A549 (cell line): Measurements from ENCODE around the gene TTYH3. TPM values are rescaled to one million over a fixed set of nuclear protein-coding genes. Genes with fewer than 3 reads are reported as not detected.

Source experiments
- ATAC-seq, 2 experiments: fragments of 200-7000 bp in 1 of 2; fragments of >200 bp in 1 of 2; cut with Nextera tagmentation in 1 of 2; cut with Tn5 transposase in 1 of 2; 3 replicates each; pipeline versions ENCODE4 v1.8.0 to v1.9.1; 2018 to 2020; ENCODE audit warnings: mild to moderate bottlenecking in 1 of 2, moderate library complexity in 1 of 2
- CTCF ChIA-PET: fragments of 300-600 bp; sonication (Branson Sonifier 250); formaldehyde crosslinking; extraction: SDS; loops from one replicate; lab custom pipeline; 2021; ENCODE audit warnings: antibody characterized with exemption, inconsistent platforms; lab: Yijun Ruan, JAX
- POLR2A ChIA-PET: fragments of 350-600 bp; formaldehyde crosslinking; extraction: SDS; loops from one replicate; lab custom pipeline; 2021; ENCODE audit warnings: antibody characterized with exemption, inconsistent platforms; lab: Yijun Ruan, JAX
- DNase-seq, 2 experiments: peaks; one replicate each; pipeline versions ENCODE4 v3.0.0 to v3.0.0-alpha.2; 2011 to 2016; ENCODE audit warnings: low read depth in 1 of 2, low spot score in 1 of 2
- FAIRE-seq: peaks from 2 replicates; lab custom pipeline; 2011; peaks lifted over from hg19 to GRCh38; lab: Jason Lieb, UNC
- H3K27ac ChIP-seq, 2 experiments: fragments of >200 bp; sonication (Bioruptor Twin); formaldehyde crosslinking; 3 replicates each; pipeline ENCODE4 v1.5.1; 2016 to 2017
- H3K4me1 ChIP-seq: fragments of >200 bp; sonication (Bioruptor Twin); formaldehyde crosslinking; 3 replicates; pipeline ENCODE4 v1.6.1; 2016
- H3K4me2 ChIP-seq: fragments of >200 bp; sonication (Bioruptor Twin); formaldehyde crosslinking; 3 replicates; pipeline ENCODE4 v1.6.1; 2016
- H3K4me3 ChIP-seq: fragments of >200 bp; sonication (Bioruptor Twin); formaldehyde crosslinking; 3 replicates; pipeline ENCODE4 v1.5.1; 2016
- H3K9me3 ChIP-seq: fragments of >200 bp; sonication (Bioruptor Twin); formaldehyde crosslinking; 3 replicates; pipeline ENCODE4 v1.6.1; 2016
- BHLHE40 ChIP-seq: IDR thresholded peaks from 2 replicates; pipeline ENCODE4 v1.6.1; 2012; ENCODE audit warnings: low read depth, low read length, inconsistent platforms
- CHD2 ChIP-seq: fragments of 150-350 bp; IDR thresholded peaks from 2 replicates; pipeline ENCODE4 v1.6.1; 2014; ENCODE audit warnings: low read length; ENCODE audit not compliant: partially characterized antibody
- CHD4 ChIP-seq: fragments of 200-600 bp; sonication (generic); IDR thresholded peaks from 2 replicates; pipeline ENCODE4 v1.6.1; 2016; ENCODE audit warnings: antibody characterized with exemption, mild to moderate bottlenecking, borderline replicate concordance
- FOSL2 ChIP-seq, 2 experiments: fragments of 450-650 bp in 1 of 2; fragments of >200 bp in 1 of 2; sonication (Bioruptor Twin) in 1 of 2; formaldehyde crosslinking; IDR thresholded peaks; 2 replicates each; pipeline versions ENCODE4 v1.5.0 to v1.6.1; 2016 to 2020; ENCODE audit warnings: mild to moderate bottlenecking in 1 of 2, moderate library complexity in 1 of 2
- HOXB13 ChIP-seq: fragments of 250-450 bp; sonication (Bioruptor Pico); IDR thresholded peaks from 2 replicates; pipeline ENCODE4 v1.5.0; 2020; ENCODE audit warnings: low read depth, mild to moderate bottlenecking, moderate library complexity
- JUN ChIP-seq, 2 experiments: fragments of >200 bp; sonication (Bioruptor Twin); formaldehyde crosslinking; IDR thresholded peaks; 2 replicates in 1 of 2; 3 replicates in 1 of 2; pipeline ENCODE4 v1.6.1; 2016 to 2017
- JUNB ChIP-seq: fragments of >200 bp; sonication (Bioruptor Twin); formaldehyde crosslinking; IDR thresholded peaks from 2 replicates; pipeline ENCODE4 v1.6.1; 2016
- MAFK ChIP-seq: fragments of 450-650 bp; IDR thresholded peaks from 2 replicates; pipeline ENCODE4 v1.6.1; 2014; ENCODE audit not compliant: partially characterized antibody
- MYC ChIP-seq: IDR thresholded peaks from 2 replicates; pipeline ENCODE4 v1.6.1; 2012; ENCODE audit warnings: mild to moderate bottlenecking, inconsistent platforms, low read length, improper control_type of control experiment, borderline replicate concordance
- NFE2L2 ChIP-seq: fragments of 150-350 bp; conservative IDR thresholded peaks from 2 replicates; pipeline ENCODE4 v1.6.1; 2014; ENCODE audit warnings: low read length
- POLR2A ChIP-seq: IDR thresholded peaks from 2 replicates; pipeline ENCODE4 v1.6.1; 2012; ENCODE audit warnings: mild to moderate bottlenecking, low read length
- POLR2AphosphoS2 ChIP-seq: conservative IDR thresholded peaks from 2 replicates; pipeline ENCODE4 v1.6.1; 2012; ENCODE audit warnings: low read length, improper control_type of control experiment, inconsistent platforms
- RCOR1 ChIP-seq: fragments of 150-350 bp; IDR thresholded peaks from 2 replicates; pipeline ENCODE4 v1.6.1; 2014; ENCODE audit warnings: antibody characterized with exemption, low read length, low read depth
- TFCP2L1 ChIP-seq: fragments of 250-450 bp; sonication (Bioruptor Pico); IDR thresholded peaks from 2 replicates; pipeline ENCODE4 v1.5.0; 2021; ENCODE audit warnings: mild to moderate bottlenecking
- TP53 ChIP-seq: fragments of 250-450 bp; sonication (Bioruptor Pico); IDR thresholded peaks from 2 replicates; pipeline ENCODE4 v1.5.0; 2021; ENCODE audit warnings: mild to moderate bottlenecking, moderate library complexity
- ZC3H11A ChIP-seq: fragments of 450-650 bp; IDR thresholded peaks from 2 replicates; pipeline ENCODE4 v1.6.1; 2014; ENCODE audit warnings: antibody characterized with exemption, mild to moderate bottlenecking
- ZFP36 ChIP-seq: fragments of 450-650 bp; IDR thresholded peaks from 2 replicates; pipeline ENCODE4 v1.6.1; 2014; ENCODE audit warnings: borderline replicate concordance; ENCODE audit not compliant: partially characterized antibody
- WGBS: methylation state at CpG from one replicate; pipeline ENCODE4 v1.1.6; 2017; ENCODE audit errors: missing lambda C conversion rate; 5-methylcytosine and 5-hydroxymethylcytosine counted together
- polyA plus RNA-seq, 4 experiments: library from polyadenylated mRNA; depleted of rRNA in 3 of 4; stranded (reverse); fragments of >200 nt; fragmentation: RNase III in 1 of 4; extraction: RNeasy Plus Mini Kit Qiagen cat#74134 plus additional on column Dnase treatment in 1 of 4; gene quantifications; 2 replicates in 3 of 4; 3 replicates in 1 of 4; pipeline ENCODE4 v1.2.3, GENCODE V29; 2011 to 2017
- TF ChIP-seq, protein P1 (sequence below): IDR thresholded peaks from 2 replicates; pipeline ENCODE4 v1.6.1; 2012
- TF ChIP-seq, protein P2 (sequence below): fragments of >200 bp; sonication (Bioruptor Twin); formaldehyde crosslinking; IDR thresholded peaks from 3 replicates; pipeline ENCODE4 v1.5.1; 2016
- TF ChIP-seq, protein P3 (sequence below): fragments of 450-650 bp; IDR thresholded peaks from 2 replicates; pipeline ENCODE4 v1.6.1; 2014; ENCODE audit warnings: antibody characterized with exemption

Gene TTYH3
- polyA plus RNA-seq, 2 of the 4 experiments (the other 2 are of a cell fraction) = 11.3 to 43.6 TPM

- ATAC-seq = peak in 1 of 2 experiments; percentile 4; a peak in 1 of 6 replicates
- no peak overlapping the region for H3K4me3 ChIP-seq
- H3K27ac ChIP-seq = no peak overlapping the region
- H3K9me3 ChIP-seq = no peaks in the 10 kb centered on the region
- DNase-seq = no peak
- TF ChIP-seq CHD2 (no peak), MYC (no peak), POLR2AphosphoS2 (no peak)
- TF ChIP-seq, protein P1, sequence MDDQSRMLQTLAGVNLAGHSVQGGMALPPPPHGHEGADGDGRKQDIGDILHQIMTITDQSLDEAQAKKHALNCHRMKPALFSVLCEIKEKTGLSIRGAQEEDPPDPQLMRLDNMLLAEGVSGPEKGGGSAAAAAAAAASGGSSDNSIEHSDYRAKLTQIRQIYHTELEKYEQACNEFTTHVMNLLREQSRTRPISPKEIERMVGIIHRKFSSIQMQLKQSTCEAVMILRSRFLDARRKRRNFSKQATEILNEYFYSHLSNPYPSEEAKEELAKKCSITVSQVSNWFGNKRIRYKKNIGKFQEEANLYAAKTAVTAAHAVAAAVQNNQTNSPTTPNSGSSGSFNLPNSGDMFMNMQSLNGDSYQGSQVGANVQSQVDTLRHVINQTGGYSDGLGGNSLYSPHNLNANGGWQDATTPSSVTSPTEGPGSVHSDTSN = no peak
- no peak overlapping the region for H3K4me2 ChIP-seq
- CTCF ChIA-PET = interaction anchor here (1.0 to 4.5 kb wide), 4 partner anchors 12 to 207 kb away, joined by 3 to 28 read pairs (median 12); no protein-coding TSS in a partner anchor
- no peak for FAIRE-seq
- WGBS = 90% methylated on average over 26 of the region's 33 CpGs
- no peaks in the 10 kb centered on the region for H3K4me1 ChIP-seq
- POLR2A ChIA-PET = no interaction called here
Observed at GRCh38 chr7:2657920-2658671, 26.3 kb downstream of the TTYH3 start.

- ChIA-PET POLR2A (no interaction called here), CTCF (interaction anchor here (1.0 to 4.5 kb wide), 4 partner anchors 11 to 207 kb away, joined by 3 to 28 read pairs (median 12); no protein-coding TSS in a partner anchor)
- Histone ChIP-seq H3K4me1 (no peaks in the 10 kb centered on the region), H3K27ac (no peak overlapping the region), H3K4me2 (no peak overlapping the region), H3K9me3 (no peaks in the 10 kb centered on the region), H3K4me3 (no peak overlapping the region)
- DNase-seq = no peak
- FAIRE-seq = no peak
- TF ChIP-seq MAFK = no peak
- no peak for TF ChIP-seq HOXB13 (CRISPR knock-in tag)
- TF ChIP-seq POLR2A = no peak
- TF ChIP-seq, protein P2, sequence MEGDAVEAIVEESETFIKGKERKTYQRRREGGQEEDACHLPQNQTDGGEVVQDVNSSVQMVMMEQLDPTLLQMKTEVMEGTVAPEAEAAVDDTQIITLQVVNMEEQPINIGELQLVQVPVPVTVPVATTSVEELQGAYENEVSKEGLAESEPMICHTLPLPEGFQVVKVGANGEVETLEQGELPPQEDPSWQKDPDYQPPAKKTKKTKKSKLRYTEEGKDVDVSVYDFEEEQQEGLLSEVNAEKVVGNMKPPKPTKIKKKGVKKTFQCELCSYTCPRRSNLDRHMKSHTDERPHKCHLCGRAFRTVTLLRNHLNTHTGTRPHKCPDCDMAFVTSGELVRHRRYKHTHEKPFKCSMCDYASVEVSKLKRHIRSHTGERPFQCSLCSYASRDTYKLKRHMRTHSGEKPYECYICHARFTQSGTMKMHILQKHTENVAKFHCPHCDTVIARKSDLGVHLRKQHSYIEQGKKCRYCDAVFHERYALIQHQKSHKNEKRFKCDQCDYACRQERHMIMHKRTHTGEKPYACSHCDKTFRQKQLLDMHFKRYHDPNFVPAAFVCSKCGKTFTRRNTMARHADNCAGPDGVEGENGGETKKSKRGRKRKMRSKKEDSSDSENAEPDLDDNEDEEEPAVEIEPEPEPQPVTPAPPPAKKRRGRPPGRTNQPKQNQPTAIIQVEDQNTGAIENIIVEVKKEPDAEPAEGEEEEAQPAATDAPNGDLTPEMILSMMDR = no peak
- no peak for TF ChIP-seq JUNB
- no peak for TF ChIP-seq TFCP2L1 (CRISPR knock-in tag)
- TF ChIP-seq FOSL2 (IDR thresholded peaks at IDR 0.05) = no peak
- no peak for TF ChIP-seq FOSL2 (CRISPR knock-in tag; IDR thresholded peaks at IDR 0.05)
- TF ChIP-seq ZFP36 = no peak
- no peak for TF ChIP-seq POLR2AphosphoS2
- no peak for TF ChIP-seq CHD4
- WGBS = 93% methylated on average over 6 of the region's 15 CpGs
- ATAC-seq = no peak
Observed at GRCh38 chr7:2658941-2659340, 27.2 kb downstream of the TTYH3 start.

GRCh38 chr7:2659556-2660358 lies 28.0 kb downstream of the TTYH3 start:
- WGBS = 92% methylated on average over 33 of the region's 36 CpGs
- POLR2A ChIA-PET = no interaction called here
- Histone ChIP-seq H3K27ac (no peak overlapping the region), H3K4me1 (no peaks in the 10 kb centered on the region), H3K4me2 (no peak overlapping the region), H3K4me3 (no peak overlapping the region), H3K9me3 (no peaks in the 10 kb centered on the region)
- FAIRE-seq = no peak
- ATAC-seq = no peak; a peak in 1 of 6 replicates
- CTCF ChIA-PET = interaction anchor here (0.6 to 4.5 kb wide), 6 partner anchors 10 to 208 kb away, joined by 3 to 28 read pairs (median 4); no protein-coding TSS in a partner anchor
- TF ChIP-seq ZC3H11A (no peak), RCOR1 (no peak), TP53 (CRISPR knock-in tag) (no peak), JUN (IDR thresholded peaks at IDR 0.05) (no peak), BHLHE40 (no peak), NFE2L2 (no peak)
- TF ChIP-seq, protein P3, sequence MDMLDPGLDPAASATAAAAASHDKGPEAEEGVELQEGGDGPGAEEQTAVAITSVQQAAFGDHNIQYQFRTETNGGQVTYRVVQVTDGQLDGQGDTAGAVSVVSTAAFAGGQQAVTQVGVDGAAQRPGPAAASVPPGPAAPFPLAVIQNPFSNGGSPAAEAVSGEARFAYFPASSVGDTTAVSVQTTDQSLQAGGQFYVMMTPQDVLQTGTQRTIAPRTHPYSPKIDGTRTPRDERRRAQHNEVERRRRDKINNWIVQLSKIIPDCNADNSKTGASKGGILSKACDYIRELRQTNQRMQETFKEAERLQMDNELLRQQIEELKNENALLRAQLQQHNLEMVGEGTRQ = no peak
- DNase-seq = no peak
